Measurements from ENCODE around the gene IER5.

IER5 gene

GRCh38 chr1:181124291-181124751 lies 35.8 kb downstream of the IER5 start:
- no peaks in the 10 kb centered on the region for H3K27me3 ChIP-seq (ENCODE audit: control insufficient read depth, insufficient read depth, low read length)
- H3K9me3 ChIP-seq (ENCODE audit: control insufficient read depth, insufficient read depth, low read length) = no peaks in the 10 kb centered on the region
- H3K36me3 ChIP-seq (ENCODE audit: control insufficient read depth, insufficient read depth, low read length) = no peaks in the 10 kb centered on the region
- H3K4me3 ChIP-seq (ENCODE audit: low read length) = no peak overlapping the region
- WGBS (ENCODE audit: insufficient coverage, insufficient read length) = no CpG with 5 or more reads among the region's 2 CpGs
- no peak overlapping the region for H3K27ac ChIP-seq (ENCODE audit: low read length)
- no peak for DNase-seq (ENCODE audit: low read depth, low spot score)
- H3K4me1 ChIP-seq (ENCODE audit: control insufficient read depth, insufficient read depth, low read length) = peaks cover 5% of the 10 kb centered on the region; the same call in 1 of the 2 replicates

DNA sequence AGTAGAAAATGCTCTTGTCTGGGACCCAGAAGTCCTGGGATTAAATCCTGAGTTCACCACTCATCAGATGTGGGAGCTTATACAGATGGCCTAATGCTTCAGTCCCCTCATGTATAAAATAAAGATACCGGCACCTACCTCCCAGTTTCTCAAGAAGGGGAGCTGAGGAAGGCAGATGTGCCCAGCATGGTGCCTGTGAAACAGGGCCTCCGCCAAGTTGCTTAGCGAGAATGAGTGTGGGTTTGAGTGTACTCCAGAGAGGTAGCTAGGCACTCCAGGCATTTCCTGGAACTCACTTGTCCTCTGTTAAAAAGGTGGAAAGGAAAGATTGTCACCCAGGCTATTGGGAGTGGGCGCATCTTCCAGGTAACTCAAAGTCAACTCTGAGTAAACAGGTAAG lies 37.8 kb downstream of the IER5 start:
- Histone ChIP-seq H3K4me3 (ENCODE audit: low read length) (no peak overlapping the region), H3K9me3 (ENCODE audit: control insufficient read depth, insufficient read depth, low read length) (no peaks in the 10 kb centered on the region), H3K36me3 (ENCODE audit: control insufficient read depth, insufficient read depth, low read length) (no peaks in the 10 kb centered on the region), H3K4me1 (ENCODE audit: control insufficient read depth, insufficient read depth, low read length) (peaks cover 11% of the 10 kb centered on the region), H3K27me3 (ENCODE audit: control insufficient read depth, insufficient read depth, low read length) (no peaks in the 10 kb centered on the region), H3K27ac (ENCODE audit: low read length) (no peak overlapping the region)
- WGBS (ENCODE audit: insufficient coverage, insufficient read length) = no CpG with 5 or more reads among the region's 4 CpGs
- DNase-seq (ENCODE audit: low read depth, low spot score) = no peak

DNA sequence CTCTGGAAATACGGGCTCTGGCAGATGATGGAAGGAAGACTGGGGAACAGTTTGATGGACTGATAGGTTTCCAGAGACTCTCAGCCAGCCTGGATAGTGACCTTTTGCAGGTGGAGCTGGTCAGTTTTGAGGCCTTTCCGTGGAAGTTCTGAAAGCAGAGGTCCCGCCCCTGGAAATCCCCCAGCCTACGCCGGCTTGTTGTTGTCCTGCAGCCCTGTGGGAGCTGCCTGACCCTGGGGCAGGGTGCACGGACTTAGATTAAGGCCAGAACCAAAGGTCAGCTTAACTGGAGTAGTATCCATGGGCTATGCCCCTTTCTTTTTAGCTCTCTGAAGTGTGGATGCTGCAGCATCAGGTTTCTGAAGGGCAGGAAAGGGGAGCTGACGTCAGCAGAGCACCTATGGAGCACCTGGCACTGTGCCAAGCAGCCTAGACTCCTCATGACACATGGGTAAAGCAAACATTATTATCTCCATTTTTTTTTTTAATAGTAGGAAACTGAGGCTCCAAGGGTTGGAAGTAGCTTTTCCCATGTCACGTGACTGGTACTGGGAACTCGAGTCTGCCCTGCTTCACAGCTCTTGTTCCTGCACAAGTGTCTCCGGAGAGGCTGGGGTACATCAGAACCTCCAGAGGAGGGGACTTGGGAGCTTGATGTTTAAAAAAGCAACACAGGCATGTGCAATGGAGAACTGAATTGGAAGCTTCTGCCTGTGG lies 38.5 kb downstream of the IER5 start:
- Histone ChIP-seq H3K4me3 (ENCODE audit: low read length) (no peak overlapping the region), H3K27ac (ENCODE audit: low read length) (no peak overlapping the region), H3K9me3 (ENCODE audit: control insufficient read depth, insufficient read depth, low read length) (no peaks in the 10 kb centered on the region), H3K36me3 (ENCODE audit: control insufficient read depth, insufficient read depth, low read length) (no peaks in the 10 kb centered on the region), H3K27me3 (ENCODE audit: control insufficient read depth, insufficient read depth, low read length) (no peaks in the 10 kb centered on the region), H3K4me1 (ENCODE audit: control insufficient read depth, insufficient read depth, low read length) (peaks cover 11% of the 10 kb centered on the region)
- no peak for DNase-seq (ENCODE audit: low read depth, low spot score)
- no CpG with 5 or more reads among the region's 10 CpGs for WGBS (ENCODE audit: insufficient coverage, insufficient read length)

GRCh38 chr1:181127898-181128453 lies 39.5 kb downstream of the IER5 start:
- Histone ChIP-seq H3K9me3 (ENCODE audit: control insufficient read depth, insufficient read depth, low read length) (no peaks in the 10 kb centered on the region), H3K4me3 (ENCODE audit: low read length) (no peak overlapping the region), H3K36me3 (ENCODE audit: control insufficient read depth, insufficient read depth, low read length) (no peaks in the 10 kb centered on the region), H3K27me3 (ENCODE audit: control insufficient read depth, insufficient read depth, low read length) (no peaks in the 10 kb centered on the region), H3K4me1 (ENCODE audit: control insufficient read depth, insufficient read depth, low read length) (peaks cover 11% of the 10 kb centered on the region), H3K27ac (ENCODE audit: low read length) (no peak overlapping the region)
- WGBS (ENCODE audit: insufficient coverage, insufficient read length) = no CpG with 5 or more reads among the region's 5 CpGs
- DNase-seq (ENCODE audit: low read depth, low spot score) = no peak

- WGBS (ENCODE audit: insufficient coverage, insufficient read length) = no CpG with 5 or more reads among the region's 19 CpGs
- Histone ChIP-seq H3K27ac (ENCODE audit: low read length) (no peak overlapping the region), H3K4me1 (ENCODE audit: control insufficient read depth, insufficient read depth, low read length) (peaks cover 17% of the 10 kb centered on the region), H3K36me3 (ENCODE audit: control insufficient read depth, insufficient read depth, low read length) (no peaks in the 10 kb centered on the region), H3K27me3 (ENCODE audit: control insufficient read depth, insufficient read depth, low read length) (no peaks in the 10 kb centered on the region), H3K9me3 (ENCODE audit: control insufficient read depth, insufficient read depth, low read length) (no peaks in the 10 kb centered on the region), H3K4me3 (ENCODE audit: low read length) (no peak overlapping the region)
- no peak for DNase-seq (ENCODE audit: low read depth, low spot score)
Observed at GRCh38 chr1:181128592-181129497, 40.3 kb downstream of the IER5 start.

DNA sequence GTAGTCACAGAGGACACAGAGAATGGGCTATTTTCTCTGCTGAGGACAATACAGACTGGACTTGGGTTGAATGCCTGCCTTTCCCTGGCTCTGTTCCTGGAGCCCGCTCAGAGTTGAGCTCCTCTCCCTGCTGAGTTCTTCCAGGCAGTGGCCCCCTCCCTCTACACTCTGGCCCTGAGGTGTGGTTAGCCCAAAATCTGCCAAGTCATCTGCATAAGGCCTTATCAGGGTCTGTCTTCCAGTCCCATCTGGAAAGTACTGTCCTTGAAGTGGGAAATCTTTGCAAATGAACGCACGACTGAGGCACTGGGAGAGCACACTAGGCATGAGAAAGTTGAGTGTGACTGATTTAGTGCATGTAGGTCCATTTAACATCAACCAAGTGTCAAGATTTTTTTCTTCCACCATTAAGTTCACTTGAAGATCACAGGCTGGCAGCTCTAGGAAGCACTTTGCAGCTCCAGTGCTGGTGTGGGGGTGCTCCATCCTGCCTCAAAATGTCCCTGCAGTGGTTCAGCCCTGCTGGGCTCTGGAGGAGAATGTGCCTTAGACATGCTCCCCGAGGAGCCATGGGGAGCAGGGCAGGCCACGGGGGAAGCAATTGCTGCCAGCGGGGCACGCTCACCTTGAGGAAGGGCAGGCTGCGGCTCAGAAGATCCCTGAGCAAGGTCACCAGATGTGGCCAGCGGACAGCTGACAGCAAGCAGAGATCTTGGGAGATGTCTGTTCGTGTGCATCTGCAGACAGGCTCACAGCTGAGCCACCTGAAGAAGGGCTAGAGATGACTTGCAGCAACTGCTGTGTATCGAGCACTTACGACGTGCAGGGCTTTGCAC lies 41.5 kb downstream of the IER5 start:
- no CpG with 5 or more reads among the region's 13 CpGs for WGBS (ENCODE audit: insufficient coverage, insufficient read length)
- no peaks in the 10 kb centered on the region for H3K36me3 ChIP-seq (ENCODE audit: control insufficient read depth, insufficient read depth, low read length)
- H3K27me3 ChIP-seq (ENCODE audit: control insufficient read depth, insufficient read depth, low read length) = no peaks in the 10 kb centered on the region
- no peaks in the 10 kb centered on the region for H3K9me3 ChIP-seq (ENCODE audit: control insufficient read depth, insufficient read depth, low read length)
- H3K27ac ChIP-seq (ENCODE audit: low read length) = no peak overlapping the region
- DNase-seq (ENCODE audit: low read depth, low spot score) = no peak
- peaks cover 22% of the 10 kb centered on the region for H3K4me1 ChIP-seq (ENCODE audit: control insufficient read depth, insufficient read depth, low read length)
- H3K4me3 ChIP-seq (ENCODE audit: low read length) = no peak overlapping the region

DNA sequence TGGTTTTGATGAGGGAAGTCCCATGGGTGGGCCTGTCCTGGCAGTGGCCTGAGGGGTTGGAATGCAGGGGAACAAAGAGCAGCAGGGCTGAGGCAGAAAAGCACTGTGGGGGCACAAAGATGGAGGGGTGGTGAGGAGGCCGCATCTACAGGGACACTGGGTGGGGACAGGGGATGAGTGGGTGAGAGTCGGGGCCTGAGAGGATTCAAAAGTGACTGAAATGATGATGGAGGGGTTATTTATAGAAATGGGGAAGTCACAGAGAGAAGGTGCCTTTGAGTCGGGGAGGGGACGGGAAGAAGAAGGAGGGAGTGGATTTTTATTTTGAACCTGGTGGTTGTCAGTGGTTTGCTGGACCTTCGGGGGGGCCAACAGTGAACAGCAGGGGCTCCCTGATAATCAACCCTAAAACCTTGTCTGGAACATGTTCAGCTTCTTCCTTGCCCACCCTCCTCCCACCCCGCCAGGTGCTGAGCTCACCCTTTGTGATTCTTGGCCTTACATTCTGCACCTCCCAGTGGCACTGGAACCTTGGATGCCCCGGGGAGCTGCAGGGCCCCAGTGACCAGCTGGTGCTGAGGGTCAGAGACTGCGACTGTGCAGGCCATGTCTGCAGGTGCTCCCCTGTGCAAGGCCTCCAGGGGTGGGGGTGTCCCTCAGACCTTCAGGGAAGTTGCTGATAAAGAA lies 42.9 kb downstream of the IER5 start:
- Histone ChIP-seq H3K27ac (ENCODE audit: low read length) (no peak overlapping the region), H3K4me1 (ENCODE audit: control insufficient read depth, insufficient read depth, low read length) (peaks cover 23% of the 10 kb centered on the region), H3K36me3 (ENCODE audit: control insufficient read depth, insufficient read depth, low read length) (no peaks in the 10 kb centered on the region), H3K27me3 (ENCODE audit: control insufficient read depth, insufficient read depth, low read length) (no peaks in the 10 kb centered on the region), H3K4me3 (ENCODE audit: low read length) (no peak overlapping the region), H3K9me3 (ENCODE audit: control insufficient read depth, insufficient read depth, low read length) (no peaks in the 10 kb centered on the region)
- 100% methylated on average over 1 of the region's 8 CpGs for WGBS (ENCODE audit: insufficient coverage, insufficient read length)
- DNase-seq (ENCODE audit: low read depth, low spot score) = no peak

DNA sequence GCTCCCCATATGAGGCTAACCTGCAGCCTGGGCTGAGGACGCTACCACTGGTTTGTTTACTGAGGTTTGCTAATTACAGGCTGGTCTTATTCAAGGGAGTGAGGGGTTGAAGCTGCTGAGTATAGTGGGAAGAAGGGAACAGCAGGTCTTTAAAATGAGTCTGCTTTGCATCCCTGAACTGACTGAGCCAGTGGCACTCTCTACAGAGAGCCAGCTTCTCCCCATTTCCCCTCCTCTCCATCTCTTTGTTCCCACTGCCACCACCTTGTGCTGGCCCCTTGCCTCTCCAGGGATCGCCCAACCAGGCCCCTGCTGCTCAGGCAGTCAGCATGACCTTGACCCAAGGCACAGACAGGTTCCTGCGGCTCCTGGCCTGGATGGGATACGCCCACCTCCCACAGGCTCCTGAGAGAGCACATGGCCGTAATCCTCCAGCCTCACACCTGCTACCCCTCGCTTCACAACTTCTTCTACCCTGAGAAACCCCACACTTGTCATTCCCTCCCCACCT lies 45.0 kb downstream of the IER5 start:
- DNase-seq (ENCODE audit: low read depth, low spot score) = no peak
- H3K4me3 ChIP-seq (ENCODE audit: low read length) = no peak overlapping the region
- H3K9me3 ChIP-seq (ENCODE audit: control insufficient read depth, insufficient read depth, low read length) = no peaks in the 10 kb centered on the region
- H3K36me3 ChIP-seq (ENCODE audit: control insufficient read depth, insufficient read depth, low read length) = no peaks in the 10 kb centered on the region
- no peaks in the 10 kb centered on the region for H3K27me3 ChIP-seq (ENCODE audit: control insufficient read depth, insufficient read depth, low read length)
- H3K4me1 ChIP-seq (ENCODE audit: control insufficient read depth, insufficient read depth, low read length) = peaks cover 21% of the 10 kb centered on the region
- WGBS (ENCODE audit: insufficient coverage, insufficient read length) = no CpG with 5 or more reads among the region's 6 CpGs
- no peak overlapping the region for H3K27ac ChIP-seq (ENCODE audit: low read length)

DNA sequence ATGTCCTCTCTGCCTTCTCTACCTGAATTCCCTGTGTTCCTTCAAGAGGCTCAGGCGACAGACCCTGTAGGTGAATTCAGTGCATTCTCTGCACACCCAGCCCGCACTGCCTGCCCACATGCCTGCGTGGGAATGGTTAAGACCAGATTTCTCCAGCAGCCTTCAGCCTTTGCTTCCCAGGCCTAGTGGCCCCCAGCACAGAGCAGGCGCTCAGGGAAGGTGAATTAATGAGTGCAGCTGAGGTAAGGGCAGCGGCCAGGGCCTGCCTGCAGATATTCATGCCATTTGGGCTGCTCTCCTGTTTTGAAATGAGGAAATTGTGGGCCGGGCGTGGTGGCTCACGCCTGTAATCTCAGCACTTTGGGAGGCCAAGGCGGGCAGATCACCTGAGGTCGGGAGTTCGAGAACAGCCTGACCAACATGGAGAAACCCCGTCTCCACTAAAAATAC lies 45.5 kb downstream of the IER5 start:
- WGBS (ENCODE audit: insufficient coverage, insufficient read length) = no CpG with 5 or more reads among the region's 12 CpGs
- no peak for DNase-seq (ENCODE audit: low read depth, low spot score)

More for the DNA sequence above, 45.5 kb downstream of the IER5 start:
- Histone ChIP-seq H3K4me1 (ENCODE audit: control insufficient read depth, insufficient read depth, low read length) (peaks cover 21% of the 10 kb centered on the region), H3K27ac (ENCODE audit: low read length) (no peak overlapping the region), H3K27me3 (ENCODE audit: control insufficient read depth, insufficient read depth, low read length) (no peaks in the 10 kb centered on the region), H3K36me3 (ENCODE audit: control insufficient read depth, insufficient read depth, low read length) (no peaks in the 10 kb centered on the region), H3K4me3 (ENCODE audit: low read length) (no peak overlapping the region), H3K9me3 (ENCODE audit: control insufficient read depth, insufficient read depth, low read length) (no peaks in the 10 kb centered on the region)
